Esophagus squamous epithelium (tissue), 5 donors: Measurements from ENCODE around the gene RUNX3. TPM values are rescaled to one million over a fixed set of nuclear protein-coding genes. Genes with fewer than 3 reads are reported as not detected.

ENCODE experiments used
- DNase-seq: peaks from one replicate; lab custom pipeline; 2025; lab: John Stamatoyannopoulos, UW
- H3K27ac ChIP-seq, 4 donors: fragments of 200-600 bp; sonication (generic); one replicate each; pipeline ENCODE4 v1.5.1; 2016 to 2019; ENCODE audit warnings: mild to moderate bottlenecking in 1 of 4
- H3K27me3 ChIP-seq, 4 donors: fragments of 200-600 bp; sonication (generic); 1 replicate in 3 of 4; 2 replicates in 1 of 4; pipeline versions ENCODE4 v1.5.1 to v1.6.0; 2017 to 2021; ENCODE audit warnings: antibody characterized with exemption in 1 of 4
- H3K36me3 ChIP-seq, 3 donors: fragments of 200-600 bp; sonication (generic); one replicate each; pipeline ENCODE4 v1.5.1; 2016 to 2019
- H3K4me1 ChIP-seq, 3 donors: fragments of 200-600 bp; sonication (generic); one replicate each; pipeline ENCODE4 v1.5.1; 2017 to 2019
- H3K4me3 ChIP-seq, 4 donors: fragments of 200-600 bp; sonication (generic); 1 replicate in 3 of 4; 2 replicates in 1 of 4; pipeline ENCODE4 v1.5.1; 2016 to 2019; ENCODE audit warnings: mild to moderate bottlenecking in 2 of 4, moderate library complexity in 1 of 4
- H3K9me3 ChIP-seq, 3 donors: fragments of 200-600 bp; sonication (generic); one replicate each; pipeline ENCODE4 v1.5.1; 2016 to 2019
- CTCF ChIP-seq, 6 experiments: fragments of 450-650 bp in 4 of 6; fragments of 200-600 bp in 2 of 6; sonication (generic) in 2 of 6; IDR thresholded peaks; one replicate each; pipeline ENCODE4 v1.5.1; 2016 to 2019; ENCODE audit warnings: antibody characterized with exemption in 6 of 6, mild to moderate bottlenecking in 4 of 6, moderate library complexity in 4 of 6
- POLR2A ChIP-seq, 4 donors: fragments of 450-650 bp; IDR thresholded peaks; one replicate each; pipeline ENCODE4 v1.6.1; 2017; ENCODE audit warnings: antibody characterized with exemption in 4 of 4, mild to moderate bottlenecking in 4 of 4, moderate library complexity in 3 of 4
- WGBS, 2 donors: methylation state at CpG; one replicate each; pipeline ENCODE4 v1.1.5; 2018; 5-methylcytosine and 5-hydroxymethylcytosine counted together
- intact Hi-C: fragments of 100-400 bp; cut with DNase I; formaldehyde crosslinking; loops from one replicate; pipeline ENCODE4 v1.15.0; 2022
- total RNA-seq, 4 donors: library from RNA; depleted of rRNA; stranded (reverse); fragments of >200 nt; gene quantifications; one replicate each; pipeline ENCODE4 v1.1.0, GENCODE V29; 2016
- donor health status: DM: yes; HTN: yes; CAD: no.

Gene RUNX3
- total RNA-seq, 4 donors from 2014 or later = 1.9 to 5.7 (median 3.1) TPM

- peaks cover 0 to 4% (median 0%) of the 10 kb centered on the region in 3 donors for H3K4me1 ChIP-seq
- no peak overlapping the region for H3K27ac ChIP-seq
- peaks cover 0 to 43% (median 0%) of the 10 kb centered on the region in 4 donors for H3K27me3 ChIP-seq
- TF ChIP-seq CTCF (IDR thresholded peaks at IDR 0.05) = no peak
- TF ChIP-seq POLR2A (IDR thresholded peaks at IDR 0.05) = no peak
- DNase-seq = no peak
- H3K4me3 ChIP-seq = no peak overlapping the region
- WGBS, 2 donors = 60 to 65% methylated on average over 13 to 16 of the region's 16 CpGs
- intact Hi-C loops = no loop called here
- H3K36me3 ChIP-seq = no peaks in the 10 kb centered on the region
- H3K9me3 ChIP-seq = no peaks in the 10 kb centered on the region
Measured at GRCh38 chr1:24957016-24957807, 27.1 kb upstream of the RUNX3 start.

DNA sequence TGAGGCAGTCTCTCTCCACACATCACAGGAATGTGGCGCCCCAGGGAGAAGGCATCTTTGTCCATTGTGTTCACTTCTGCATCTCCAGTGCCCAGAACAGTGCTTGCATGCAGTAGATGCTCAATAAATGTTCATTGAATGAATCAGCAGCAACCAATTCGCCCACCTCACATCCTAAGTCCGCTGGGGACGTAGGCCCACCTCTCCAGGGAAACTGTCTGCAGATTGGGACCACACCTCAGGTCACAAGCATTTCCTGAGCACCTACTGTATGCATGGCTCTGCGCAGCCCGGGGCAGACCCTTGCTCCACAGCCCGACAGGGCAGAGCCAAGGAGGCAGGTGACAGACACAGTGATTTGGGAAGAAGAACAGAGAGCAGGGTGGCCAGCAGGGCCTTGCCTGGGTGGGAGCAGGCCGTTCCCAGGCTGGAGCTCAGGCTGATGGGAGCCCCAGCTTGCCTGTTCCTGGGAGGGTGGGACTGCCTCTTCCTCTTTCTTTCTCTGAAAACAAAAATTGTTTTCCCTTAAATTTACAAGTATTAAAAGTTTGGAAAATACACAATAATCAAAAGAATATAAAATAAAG is 25.8 kb upstream of the RUNX3 start:
- 56 to 88% methylated on average over 2 of the region's 8 CpGs for WGBS, 2 donors
- no peak for DNase-seq
- Histone ChIP-seq H3K27ac (peak overlapping the region in 1 of 4 donors; percentile 34), H3K27me3 (peaks cover 0 to 36% (median 0%) of the 10 kb centered on the region in 4 donors), H3K36me3 (no peaks in the 10 kb centered on the region), H3K4me3 (no peak overlapping the region), H3K9me3 (no peaks in the 10 kb centered on the region), H3K4me1 (peaks cover 0 to 4% (median 0%) of the 10 kb centered on the region in 3 donors)
- intact Hi-C loops = no loop called here
- TF ChIP-seq CTCF (IDR thresholded peaks at IDR 0.05) = no peak
- TF ChIP-seq POLR2A (IDR thresholded peaks at IDR 0.05) = no peak

GRCh38 chr1:24955161-24955560 is 25.1 kb upstream of the RUNX3 start:
- Histone ChIP-seq H3K4me3 (no peak overlapping the region), H3K9me3 (no peaks in the 10 kb centered on the region)
- WGBS, 2 donors = 36 to 67% methylated on average over 4 of the region's 5 CpGs

DNA sequence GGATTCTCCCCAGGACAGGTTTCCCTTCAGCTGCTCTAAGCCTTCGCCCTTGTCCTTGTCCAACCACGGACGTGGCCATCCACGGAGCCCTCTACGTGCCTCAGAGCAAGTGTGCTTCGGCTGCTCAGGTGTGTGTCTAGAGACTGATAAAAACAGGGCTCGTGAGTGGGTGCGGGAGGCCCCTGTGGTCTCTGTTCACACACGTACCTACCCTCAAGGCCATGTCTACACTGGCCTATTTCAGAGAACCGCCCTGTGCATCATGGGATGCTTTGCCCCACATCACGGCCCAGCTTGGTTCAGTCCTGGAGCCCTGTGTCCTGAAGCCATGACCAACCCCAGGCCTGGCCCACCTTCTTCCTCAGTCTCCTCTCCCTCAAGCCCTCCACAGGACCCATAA is 24.6 kb upstream of the RUNX3 start:
- WGBS, 2 donors = 87 to 89% methylated on average over 11 of the region's 11 CpGs
- Histone ChIP-seq H3K27ac (peak overlapping the region in 2 of 4 donors; percentile 26 to 34), H3K4me3 (no peak overlapping the region), H3K9me3 (no peaks in the 10 kb centered on the region), H3K27me3 (peaks cover 0 to 23% (median 0%) of the 10 kb centered on the region in 4 donors), H3K36me3 (no peaks in the 10 kb centered on the region), H3K4me1 (peaks cover 0 to 4% (median 0%) of the 10 kb centered on the region in 3 donors)
- no peak for DNase-seq
- TF ChIP-seq CTCF (IDR thresholded peaks at IDR 0.05) (no peak), POLR2A (IDR thresholded peaks at IDR 0.05) (no peak)
- intact Hi-C loops = no loop called here

More at GRCh38 chr1:24955161-24955560, 25.1 kb upstream of the RUNX3 start:
- intact Hi-C loops = no loop called here
- peaks cover 0 to 29% (median 0%) of the 10 kb centered on the region in 4 donors for H3K27me3 ChIP-seq
- H3K27ac ChIP-seq = peak overlapping the region in 2 of 4 donors; percentile 26 to 34
- peaks cover 0 to 4% (median 0%) of the 10 kb centered on the region in 3 donors for H3K4me1 ChIP-seq
- H3K36me3 ChIP-seq = no peaks in the 10 kb centered on the region
- TF ChIP-seq POLR2A (IDR thresholded peaks at IDR 0.05) (no peak), CTCF (IDR thresholded peaks at IDR 0.05) (no peak)
- DNase-seq = no peak

DNA sequence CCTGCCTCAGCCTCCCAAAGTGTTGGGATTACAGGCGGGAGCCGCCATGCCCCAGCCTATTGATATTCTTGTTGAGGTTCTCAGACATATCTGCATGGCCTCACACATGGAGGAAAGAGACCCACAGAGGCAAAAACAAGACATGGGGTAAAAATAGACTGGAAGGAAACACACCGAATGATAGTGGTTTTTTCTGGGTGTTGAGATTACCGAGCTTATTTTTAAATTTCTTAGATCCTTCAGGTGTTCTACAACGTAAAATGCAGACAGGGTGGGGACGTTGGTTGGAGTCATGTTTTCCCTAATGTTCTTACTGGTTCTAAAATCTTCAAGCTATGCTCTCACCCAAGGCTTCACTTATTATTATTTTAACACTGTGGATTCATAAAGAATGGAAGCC is 23.9 kb upstream of the RUNX3 start:
- Histone ChIP-seq H3K36me3 (no peaks in the 10 kb centered on the region), H3K4me3 (no peak overlapping the region), H3K27me3 (peaks cover 0 to 17% (median 0%) of the 10 kb centered on the region in 4 donors), H3K9me3 (no peaks in the 10 kb centered on the region), H3K27ac (no peak overlapping the region), H3K4me1 (peaks cover 0 to 4% (median 0%) of the 10 kb centered on the region in 3 donors)
- no peak for DNase-seq
- TF ChIP-seq POLR2A (IDR thresholded peaks at IDR 0.05) (no peak), CTCF (IDR thresholded peaks at IDR 0.05) (no peak)
- WGBS, 2 donors = 65 to 74% methylated on average over 5 to 6 of the region's 6 CpGs
- intact Hi-C loops = no loop called here
